ENCODE data around the gene NAA15. TPM values are rescaled to one million over a fixed set of nuclear protein-coding genes. Genes with fewer than 3 reads are reported as not detected.

NAA15 gene
- total and polyA plus RNA-seq, 2 of the 8 experiments (the other 6 are each of a cell fraction or from before 2014, with no cell fraction given), result 9.7 to 124 TPM

GRCh38 chr4:139453041-139453370 lies 151.7 kb downstream of the NAA15 start:
- Histone ChIP-seq H3K18ac (ENCODE audit: extremely low read depth, low read length) (peak overlapping the region; percentile 96), H3K36me3 (ENCODE audit: control insufficient read depth in 2 of 4, insufficient read depth in 4 of 4, low read length in 3 of 4) (no peaks in the 10 kb centered on the region), H3K27me3 (replicated peaks in 1 of 4; ENCODE audit: control insufficient read depth in 3 of 4, extremely low read depth in 1 of 4, insufficient read depth in 3 of 4, low read length in 3 of 4) (no peaks in the 10 kb centered on the region), H2BK20ac (ENCODE audit: low read length) (no peak overlapping the region), H3K23me2 (ENCODE audit: low read depth, low read length) (peaks cover 8% of the 10 kb centered on the region), H4K8ac (ENCODE audit: extremely low read depth, insufficient read depth, low read length) (peak overlapping the region; percentile 92), H3K4me1 (replicated peaks in 1 of 4; ENCODE audit: control insufficient read depth in 3 of 4, insufficient read depth in 4 of 4, low read length in 3 of 4) (peaks cover 0 to 11% (median 3%) of the 10 kb centered on the region in 4 experiments; a peak in 5 of 7 replicates), H3K56ac (replicated peaks; ENCODE audit: insufficient read length, low read depth, low read length) (peak overlapping the region; percentile 55), H4K5ac (ENCODE audit: insufficient read length, low read depth, low read length) (peak overlapping the region; percentile 84), H2AFZ (ENCODE audit: low read length) (peak overlapping the region; percentile 63; the same call in 1 of the 2 replicates), H3K4me3 (ENCODE audit: extremely low read depth in 1 of 4, insufficient read depth in 2 of 4, low read depth in 3 of 4, low read length in 4 of 4) (peak overlapping the region; percentile 67 to 96 (median 78)), H3K79me2 (ENCODE audit: control insufficient read depth in 1 of 2, insufficient read depth in 2 of 2, low read length in 2 of 2) (peaks cover 3 to 45% of the 10 kb centered on the region in 2 experiments; a peak in 3 of 4 replicates), H3K27ac (ENCODE audit: low read depth, low read length) (peak overlapping the region; percentile 83), H3K9me3 (ENCODE audit: insufficient read depth in 2 of 2, low read depth in 1 of 2, low read length in 1 of 2) (no peaks in the 10 kb centered on the region), H3K14ac (ENCODE audit: insufficient read length) (peak overlapping the region; percentile 43), H3K23ac (ENCODE audit: insufficient read length) (no peak overlapping the region), H2BK15ac (ENCODE audit: low read length) (peak overlapping the region; percentile 25; the same call in 1 of the 2 replicates), H4K91ac (replicated peaks; ENCODE audit: insufficient read length, low read length) (peak overlapping the region; percentile 70), H4K20me1 (replicated peaks in 1 of 2; ENCODE audit: control insufficient read depth in 1 of 2, insufficient read depth in 2 of 2, low read length in 2 of 2) (peaks cover 0 to 1% of the 10 kb centered on the region in 2 experiments), H3K4me2 (ENCODE audit: insufficient read depth in 1 of 2, low read depth in 2 of 2, low read length in 2 of 2) (peak overlapping the region; percentile 86 to 92), H3K4ac (replicated peaks; ENCODE audit: insufficient read length, low read depth, low read length) (peak overlapping the region; percentile 32), H2BK120ac (replicated peaks; ENCODE audit: low read depth, low read length) (no peak overlapping the region), H2AK5ac (ENCODE audit: low read depth, low read length) (no peak overlapping the region), H3K9ac (replicated peaks in 1 of 4; ENCODE audit: extremely low read depth in 1 of 4, low read depth in 3 of 4, low read length in 3 of 4) (peak overlapping the region; percentile 46 to 93 (median 83)), H3K79me1 (ENCODE audit: low read depth, low read length) (no peaks in the 10 kb centered on the region; the same call in 1 of the 2 replicates), H2BK5ac (ENCODE audit: low read depth, low read length) (peak overlapping the region; percentile 90), H2BK12ac (ENCODE audit: low read depth, low read length) (peak overlapping the region; percentile 1; the same call in 1 of the 2 replicates)
- DNase-seq (ENCODE audit: low read depth in 1 of 2, low spot score in 2 of 2) (no peak), FAIRE-seq (peak; percentile 55)
- ChIA-PET POLR2A (ENCODE audit: partially characterized antibody) (interaction anchor here (0.6 to 2.8 kb wide), 11 partner anchors 9 to 434 kb away, joined by 3 to 21 read pairs (median 4); no protein-coding TSS in a partner anchor), CTCF (ENCODE audit: partially characterized antibody) (interaction anchor here (0.8 to 1.4 kb wide), 9 partner anchors 8 to 77 kb away, joined by 3 to 6 read pairs (median 3); no protein-coding TSS in a partner anchor)
- no peak for TF ChIP-seq CEBPB (IDR thresholded peaks at IDR 0.05; ENCODE audit: low read depth, low read length)
- no peak for TF ChIP-seq TEAD4 (IDR thresholded peaks at IDR 0.05; ENCODE audit: low read depth, low read length)
- TF ChIP-seq EZH2 (IDR thresholded peaks at IDR 0.05; ENCODE audit: low read depth, low read length, severe bottlenecking), result no peak
- peak; percentile 22 to 28 for TF ChIP-seq RAD21 (IDR thresholded peaks at IDR 0.05 in 1 of 2, conservative IDR thresholded peaks at IDR 0.05 in 1 of 2; ENCODE audit: low read depth in 2 of 2, low read length in 2 of 2)
- TF ChIP-seq SUZ12 (IDR thresholded peaks at IDR 0.05; ENCODE audit: low read length), result no peak
- peak; percentile 7; the same call in 1 of the 2 replicates for TF ChIP-seq MAX (IDR thresholded peaks at IDR 0.05)
- peak in 2 of 3 experiments; percentile 42 to 46; a peak in 3 of 4 replicates for TF ChIP-seq CTCF (IDR thresholded peaks at IDR 0.05; ENCODE audit: control extremely low read depth in 1 of 3, insufficient read depth in 1 of 3, low read depth in 1 of 3, low read length in 3 of 3)
- 3% methylated on average over 15 of the region's 15 CpGs; no CpG with 5 or more reads in 1 of the 2 experiments for WGBS, 2 experiments (ENCODE audit: extremely low coverage in 1 of 2, insufficient coverage in 1 of 2, insufficient read length in 1 of 2, insufficient replicate concordance in 2 of 2, low coverage in 1 of 2, low lambda C conversion rate in 2 of 2, missing lambda C conversion rate in 1 of 2)

Data from H1 (cell line).